Measurements from ENCODE around the gene OLFML2A.
"Not testable (repeated sequence)": the region's sequence is repeated elsewhere in the genome, so short reads cannot be mapped to it uniquely, and the experiment has no call there.

The OLFML2A gene

GRCh38 chr9:124761710-124762109, 15.2 kb upstream of the OLFML2A start:
- no peak for DNase-seq

GRCh38 chr9:124762633-124763032, 14.3 kb upstream of the OLFML2A start:
- no peak for DNase-seq

GRCh38 chr9:124764774-124765438, 12.0 kb upstream of the OLFML2A start:
- no peak for DNase-seq

GRCh38 chr9:124765439-124765835, 11.5 kb upstream of the OLFML2A start:
- no peak for DNase-seq

GRCh38 chr9:124766326-124766725, 10.6 kb upstream of the OLFML2A start:
- DNase-seq = no peak

- no peak for DNase-seq
These were observed 9.9 kb upstream of the OLFML2A start for GRCh38 chr9:124766815-124767554.

- no peak for DNase-seq
These were observed 9.1 kb upstream of the OLFML2A start for GRCh38 chr9:124767821-124768220.

GRCh38 chr9:124768334-124768733, 8.6 kb upstream of the OLFML2A start:
- no peak for DNase-seq

- no peak for DNase-seq
These were observed 8.0 kb upstream of the OLFML2A start for GRCh38 chr9:124768750-124769548.

- no peak for DNase-seq
These were observed 7.2 kb upstream of the OLFML2A start for GRCh38 chr9:124769549-124770358.

GRCh38 chr9:124770359-124771020, 6.4 kb upstream of the OLFML2A start:
- no peak for DNase-seq

- DNase-seq = peak; percentile 84 to 85
These were observed 5.7 kb upstream of the OLFML2A start, which contains the start of gene NR6A1 for GRCh38 chr9:124771021-124771866. TSS of gene NR6A1 (minus strand) at chr9:124771311.

- DNase-seq = peak; percentile 16 to 44
These were observed 4.9 kb upstream of the OLFML2A start for GRCh38 chr9:124771867-124772679.

- not testable (repeated sequence) for DNase-seq
These were observed 4.1 kb upstream of the OLFML2A start for GRCh38 chr9:124772877-124773276.

- DNase-seq = no peak
These were observed 3.3 kb upstream of the OLFML2A start for GRCh38 chr9:124773473-124774128.

- DNase-seq = peak; percentile 7 to 33
These were observed 2.6 kb upstream of the OLFML2A start for GRCh38 chr9:124774129-124774978.

- no peak for DNase-seq
These were observed 347 bp upstream of the OLFML2A start for GRCh38 chr9:124776618-124776953.

- DNase-seq = no peak
These were observed 1.8 kb downstream of the OLFML2A start for GRCh38 chr9:124778575-124779367.

All from NCI-H187 (cell line).